Inflammatory macrophage (primary cell): ENCODE measurements around the gene PCYT1A.
"Not testable (repeated sequence)": the region's sequence is repeated elsewhere in the genome, so short reads cannot be mapped to it uniquely, and the experiment has no call there.

Experiments used
- DNase-seq, 2 donors: peaks; one replicate each; pipeline ENCODE4 v3.0.0-alpha.2; 2020 to 2022

The PCYT1A gene

DNA sequence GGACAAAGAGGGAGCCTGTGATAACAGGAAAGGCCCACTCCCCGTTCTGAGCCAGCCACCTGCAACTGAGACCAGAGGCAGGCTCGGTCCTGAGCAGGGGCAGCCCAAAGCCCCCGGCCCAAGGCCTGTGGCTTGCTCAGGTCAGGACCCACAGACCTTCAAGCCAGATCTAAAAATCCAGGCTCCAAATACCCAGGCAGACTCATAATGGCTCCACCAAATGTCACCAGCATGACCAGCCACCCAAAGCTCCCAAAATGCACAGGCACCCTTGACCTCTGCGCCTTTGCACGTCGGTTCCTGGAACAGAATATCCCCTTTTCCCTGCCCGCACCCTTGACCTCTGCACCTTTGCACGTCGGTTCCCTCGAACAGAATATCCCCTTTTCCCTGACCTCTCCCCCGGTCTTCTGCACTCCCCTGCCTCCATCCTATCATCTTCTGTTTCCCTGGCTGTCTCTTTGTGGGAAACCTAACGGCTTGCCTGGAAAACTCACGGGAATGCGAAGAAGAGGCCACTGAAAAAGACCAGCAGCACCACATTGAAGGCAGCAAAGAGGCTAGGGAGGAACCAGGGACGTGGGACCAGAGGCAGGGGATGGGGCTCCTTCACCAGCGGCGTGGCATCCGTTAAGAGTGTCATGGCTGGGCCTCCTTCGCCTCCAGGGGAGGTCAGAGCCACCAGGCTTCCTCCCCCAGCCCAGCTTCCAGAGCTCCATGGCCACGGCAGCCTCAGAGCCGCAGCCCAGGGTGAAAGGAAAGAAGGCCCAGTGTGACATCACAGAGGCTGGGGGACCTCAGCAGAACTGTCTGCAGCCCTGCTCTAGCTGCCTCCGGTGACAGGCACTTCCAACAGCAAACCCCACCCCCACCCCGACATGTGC lies 76.6 kb downstream of the PCYT1A start, which contains the start of gene ZDHHC19:
TSS of gene ZDHHC19 (minus strand) at position 728 of the 884 bp plus-strand sequence. CDS start at position 643, 85 bp downstream.
- no peak for DNase-seq

DNA sequence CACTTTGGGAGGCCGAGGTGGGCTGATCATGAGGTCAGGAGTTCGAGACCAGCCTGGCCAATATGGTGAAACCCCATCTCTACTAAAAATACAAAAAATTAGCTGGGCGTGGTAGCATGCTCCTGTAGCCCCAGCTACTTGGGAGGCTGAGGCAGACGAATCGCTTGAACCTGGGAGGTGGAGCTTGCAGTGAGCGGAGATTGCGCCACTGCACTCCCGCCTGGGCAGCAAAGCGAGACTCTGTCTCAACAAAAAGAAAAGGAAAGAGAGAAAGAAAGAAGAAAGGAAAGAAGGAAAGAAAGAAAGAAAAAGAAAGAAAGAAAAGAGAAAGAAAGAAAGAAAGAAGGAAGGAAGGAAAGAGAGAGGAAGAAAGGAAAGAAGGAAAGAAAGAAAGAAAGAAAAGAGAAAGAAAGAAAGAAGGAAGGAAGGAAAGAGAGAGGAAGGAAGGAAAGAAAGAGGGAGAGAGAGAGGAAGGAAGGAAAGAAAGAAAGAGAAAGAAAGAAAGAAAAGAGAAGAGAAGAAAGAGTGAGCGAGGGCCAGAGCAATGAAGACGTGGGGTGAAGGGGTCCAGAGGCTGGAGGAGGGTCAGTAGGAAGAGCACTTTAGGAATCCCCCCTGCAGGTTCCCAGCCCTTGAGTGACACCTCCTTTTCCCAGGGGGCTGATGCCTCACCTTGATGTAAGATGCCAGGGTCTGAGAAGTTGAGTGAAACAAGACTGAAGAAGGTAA lies 77.4 kb downstream of the PCYT1A start:
- not testable (repeated sequence) for DNase-seq

DNA sequence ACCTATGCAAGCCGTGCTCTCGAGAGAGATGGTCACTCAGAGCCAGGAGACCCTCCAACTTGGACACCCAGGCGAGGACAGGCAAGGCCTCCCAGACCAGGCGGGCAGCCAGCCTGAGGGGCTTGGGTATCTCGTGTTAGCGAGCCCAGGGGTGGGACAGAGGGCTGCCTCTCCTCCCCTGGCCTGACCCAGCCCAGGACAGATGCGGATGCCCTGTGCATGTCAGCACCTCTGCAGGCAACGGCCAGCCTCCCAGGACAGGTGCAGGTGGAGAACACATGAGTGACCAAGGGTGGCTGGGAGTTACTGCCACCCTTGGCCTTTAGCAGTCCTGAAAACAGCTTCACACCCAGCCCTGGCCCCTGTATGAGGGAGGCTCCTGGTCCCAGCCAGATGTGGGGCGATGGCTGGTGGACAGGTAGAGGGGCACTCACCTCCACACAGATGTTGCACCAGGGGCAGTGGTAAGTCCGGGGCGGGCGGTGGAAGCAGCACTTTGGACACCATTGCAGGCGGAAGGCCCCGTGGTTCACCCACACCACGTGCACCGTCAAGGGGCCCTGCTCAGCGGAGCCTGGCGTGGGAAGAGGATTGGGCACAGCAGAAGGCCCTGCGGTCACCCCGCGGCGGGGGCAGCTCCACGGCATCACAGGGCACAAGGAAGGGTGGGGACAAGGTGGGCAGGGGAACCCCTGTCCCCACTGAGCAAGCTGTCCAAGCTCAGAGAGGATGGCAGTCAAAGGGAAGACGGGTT lies 78.4 kb downstream of the PCYT1A start:
- no peak for DNase-seq

DNA sequence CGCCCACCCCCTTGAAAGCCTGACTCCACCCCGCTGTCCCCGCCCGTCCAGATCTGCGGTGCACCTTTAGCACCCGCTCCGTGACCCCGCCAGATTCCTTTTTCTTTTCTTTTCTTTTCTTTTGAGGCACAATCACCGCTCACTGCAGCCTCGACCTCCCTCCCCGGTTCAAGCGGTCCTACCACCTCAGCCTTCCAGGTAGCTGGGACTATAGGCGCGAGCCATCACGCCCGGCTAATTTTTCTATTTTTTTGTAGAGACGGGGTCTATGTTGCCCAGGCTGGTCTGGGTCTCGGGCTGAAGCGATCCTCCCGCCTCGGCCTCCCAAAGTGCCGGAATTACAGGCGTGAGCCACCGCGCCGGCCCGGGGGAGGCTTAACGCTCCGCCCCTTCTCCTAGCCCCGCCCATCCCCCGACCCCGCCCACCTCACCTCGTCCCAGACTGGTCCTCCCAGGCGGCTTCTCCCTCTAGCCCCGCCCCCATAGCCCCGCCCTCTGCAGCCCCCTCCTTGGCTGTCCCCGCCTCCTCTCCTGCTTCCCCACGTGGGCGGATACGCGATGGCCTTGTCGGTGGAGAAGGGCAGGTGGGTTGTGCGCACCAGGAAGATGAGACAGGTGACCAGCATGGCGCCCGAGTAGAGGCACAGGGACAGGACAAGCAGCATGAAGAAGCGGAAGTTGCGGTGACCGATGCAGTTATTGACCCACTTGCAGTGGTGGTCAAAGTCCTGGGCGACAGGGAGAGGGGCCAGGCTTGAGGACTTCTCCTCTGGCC lies 79.5 kb downstream of the PCYT1A start:
- DNase-seq = peak in 1 of 2 donors; percentile 54

DNA sequence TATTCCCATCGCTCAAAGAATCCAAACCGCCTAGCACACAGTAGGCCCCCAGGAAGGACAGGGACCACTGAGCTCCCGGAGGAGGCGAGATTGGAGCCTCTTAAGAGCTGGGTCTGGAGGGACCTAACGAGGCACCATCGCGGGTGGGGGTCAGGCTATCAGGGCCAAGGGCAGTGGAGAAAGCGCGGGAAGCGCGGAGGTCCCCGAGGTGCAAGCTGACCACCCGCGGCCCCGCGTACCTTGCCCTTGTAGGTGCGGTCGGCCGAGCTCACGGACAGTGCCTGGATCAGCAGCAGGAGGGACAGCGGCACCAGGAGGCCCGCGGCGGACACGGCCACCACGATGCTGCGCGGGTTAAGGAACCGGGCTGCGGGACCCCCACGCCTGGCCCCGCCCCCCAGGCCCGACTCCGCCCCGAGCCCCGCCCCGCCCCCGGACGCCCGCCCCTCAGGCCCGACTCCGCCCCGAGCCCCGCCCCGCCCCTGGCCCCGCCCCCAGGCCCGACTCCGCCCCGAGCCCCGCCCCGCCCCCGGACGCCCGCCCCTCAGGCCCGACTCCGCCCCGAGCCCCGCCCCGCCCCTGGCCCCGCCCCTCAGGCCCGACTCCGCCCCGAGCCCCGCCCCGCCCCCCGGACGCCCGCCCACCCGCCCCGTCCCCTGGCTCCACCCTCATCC lies 80.2 kb downstream of the PCYT1A start:
- DNase-seq = no peak

DNA sequence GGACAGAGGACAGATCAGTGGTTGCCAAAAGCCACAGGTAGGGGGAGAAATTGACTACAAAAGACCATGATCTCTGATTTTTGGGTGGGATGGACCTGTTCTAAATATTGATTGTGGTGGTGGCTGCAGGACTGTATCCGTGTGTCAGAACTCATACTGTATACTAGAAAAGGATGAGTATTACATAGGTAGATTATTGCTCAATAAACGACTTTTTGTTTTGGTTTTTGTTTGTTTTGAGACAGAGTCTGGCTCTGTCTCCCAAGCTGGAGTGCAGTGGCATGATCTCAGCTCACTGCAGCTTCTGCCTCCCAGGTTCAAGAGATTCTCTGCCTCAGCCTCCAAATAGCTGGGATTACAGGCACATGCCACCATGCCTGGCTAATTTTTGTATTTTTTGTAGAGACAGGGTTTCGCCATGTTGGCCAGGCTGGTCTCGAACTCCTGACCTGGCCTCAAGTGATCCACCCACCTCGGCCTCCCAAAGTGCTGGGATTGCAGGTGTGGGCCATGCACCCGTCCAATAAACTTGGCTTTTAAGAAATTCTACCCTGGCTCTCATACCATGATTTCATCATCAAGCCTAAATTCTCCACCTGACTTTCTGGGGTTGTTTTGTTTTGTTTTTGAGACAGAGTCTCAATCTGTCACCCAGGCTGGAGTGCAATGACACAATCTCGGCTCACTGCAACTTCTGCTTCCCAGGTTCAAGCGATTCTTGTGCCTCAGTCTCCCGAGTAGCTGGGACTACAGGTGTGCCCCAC lies 81.9 kb downstream of the PCYT1A start:
- not testable (repeated sequence) for DNase-seq

DNA sequence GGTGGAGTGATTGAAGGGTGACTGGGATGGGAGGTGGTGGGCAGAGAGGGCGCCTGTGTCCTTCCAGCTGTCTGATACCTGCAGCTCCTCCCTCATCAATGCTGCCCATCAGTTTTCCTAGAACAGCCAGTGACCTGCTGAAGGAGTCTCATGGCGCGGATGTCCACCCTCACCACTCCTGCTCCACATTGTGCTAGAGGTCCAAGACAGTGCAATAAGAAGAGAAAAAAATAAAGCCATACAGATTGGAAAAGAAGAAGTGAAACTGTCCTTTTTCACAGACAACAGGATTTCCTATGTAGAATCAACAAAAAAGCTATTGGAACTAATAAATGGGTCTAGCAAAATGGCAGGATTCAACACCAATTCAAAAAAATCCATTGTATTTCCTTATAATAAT lies 83.7 kb downstream of the PCYT1A start:
- peak; percentile 27 to 63 for DNase-seq

DNA sequence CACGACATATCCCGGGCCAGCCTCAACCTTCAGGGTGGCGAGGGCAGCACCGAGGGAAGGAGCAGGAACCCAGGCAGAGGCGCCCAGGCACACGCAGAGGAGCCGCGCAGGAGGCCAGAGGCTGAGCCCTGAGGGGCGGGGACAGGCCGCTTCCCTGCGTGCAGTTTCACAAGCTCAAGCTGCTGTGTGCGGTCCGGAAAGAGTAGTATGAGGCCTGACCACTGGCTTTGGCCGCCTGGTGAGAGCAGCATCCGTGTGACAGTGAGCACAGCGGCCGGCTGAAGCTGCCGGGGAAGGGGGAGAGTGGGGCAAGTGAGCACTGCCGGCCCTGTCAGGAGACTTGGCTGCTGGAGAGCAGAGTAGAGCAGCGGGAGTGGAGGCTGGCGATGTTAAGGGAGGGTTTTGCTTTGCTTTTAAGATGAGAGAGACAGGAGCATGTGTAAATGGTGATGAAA lies 85.0 kb downstream of the PCYT1A start:
- DNase-seq = peak; percentile 80 to 89

DNA sequence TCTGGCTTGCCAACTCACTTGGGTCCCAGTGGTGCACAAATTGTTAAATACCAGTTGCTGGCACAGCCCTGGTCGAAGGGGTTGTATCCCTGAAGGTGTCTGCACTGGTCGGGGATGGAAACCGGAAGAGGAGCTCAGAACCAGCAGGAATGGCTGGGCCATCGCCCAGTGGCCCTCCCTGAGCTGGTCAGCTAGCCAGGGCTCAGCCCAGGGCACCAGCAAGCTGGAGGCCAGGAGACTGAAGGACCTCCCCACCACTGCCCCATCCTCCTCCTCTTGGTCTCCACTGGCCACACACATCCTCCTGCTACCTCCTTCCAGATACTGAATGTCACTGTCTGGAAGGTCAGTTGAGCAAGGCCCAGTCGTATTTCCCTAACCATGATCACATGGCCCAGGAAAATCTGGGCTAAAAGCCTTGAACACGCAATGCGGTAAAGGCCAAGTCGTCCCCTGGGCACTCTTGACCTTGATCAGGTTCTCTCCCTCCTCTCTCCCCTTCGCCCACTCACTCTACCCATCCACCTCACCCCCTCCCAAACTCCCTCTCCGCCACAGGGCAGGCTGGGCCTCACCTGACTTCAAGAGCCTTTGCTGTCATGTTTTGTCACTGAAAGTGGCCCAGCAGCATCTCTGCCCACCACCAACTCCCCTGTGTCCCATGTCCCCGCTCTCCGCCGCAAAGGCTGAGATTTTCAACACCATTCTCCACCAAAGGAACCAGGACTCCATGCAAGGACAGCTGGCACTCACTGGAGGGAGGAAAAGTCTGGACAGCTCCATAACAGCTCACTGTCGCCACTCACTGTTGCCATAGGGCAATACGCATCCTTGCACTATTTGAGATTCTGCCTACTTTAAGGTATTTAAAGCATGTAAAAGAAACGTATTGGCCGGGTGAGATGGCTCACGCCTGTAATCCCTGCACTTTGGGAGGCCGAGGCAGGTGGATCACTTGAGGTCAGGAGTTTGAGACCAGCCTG lies 88.5 kb downstream of the PCYT1A start:
- peak in 1 of 2 donors; percentile 41 for DNase-seq

DNA sequence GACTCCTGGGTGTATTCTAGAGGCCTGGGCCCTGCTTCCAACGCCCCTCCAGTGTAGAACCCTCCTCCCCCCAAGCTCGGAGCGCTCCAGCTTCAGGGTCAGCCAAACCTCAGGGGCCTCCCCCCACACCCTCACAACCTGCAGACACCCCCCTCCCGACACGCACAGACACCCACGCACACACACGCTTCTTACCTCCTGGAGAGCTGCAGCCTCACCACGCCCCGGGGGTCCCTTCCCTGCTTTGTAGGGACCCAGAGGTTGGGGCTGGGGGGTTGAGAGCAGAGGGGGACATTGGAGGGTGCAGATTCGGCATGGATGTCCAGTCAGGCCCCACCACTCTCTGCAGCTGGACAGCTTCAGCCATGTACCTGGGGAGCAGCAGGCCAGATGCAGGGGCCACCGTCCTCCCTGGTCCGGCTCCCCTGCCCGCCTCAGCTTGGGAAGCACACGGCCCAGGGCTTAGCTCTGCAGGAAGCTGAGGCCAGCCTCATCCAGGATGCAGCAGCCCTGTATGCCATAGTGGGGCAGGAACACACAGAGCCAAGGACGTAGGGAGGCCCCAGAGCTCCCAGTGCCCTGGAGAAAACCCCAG lies 89.3 kb downstream of the PCYT1A start:
- DNase-seq = no peak

DNA sequence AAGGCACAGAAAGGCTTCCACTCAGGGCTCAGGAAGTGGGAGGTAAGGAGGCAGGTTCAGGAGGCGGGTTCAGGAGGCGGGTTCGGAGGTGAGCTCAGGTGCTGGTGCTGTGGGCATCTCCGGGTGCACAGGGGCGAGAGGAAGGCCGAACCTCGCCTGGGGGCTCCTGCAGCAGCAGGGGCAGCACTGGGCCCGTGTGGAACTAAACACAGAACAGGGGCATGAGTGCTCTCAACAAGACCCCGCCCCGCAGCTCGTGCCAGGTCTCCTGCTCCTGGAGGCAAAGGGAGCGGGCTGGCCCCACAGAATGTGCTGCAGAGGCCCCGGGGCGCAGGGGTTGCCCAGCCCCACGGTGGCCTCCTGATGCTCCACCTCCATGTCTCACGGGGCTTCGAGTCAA lies 90.0 kb downstream of the PCYT1A start:
- DNase-seq = no peak

DNA sequence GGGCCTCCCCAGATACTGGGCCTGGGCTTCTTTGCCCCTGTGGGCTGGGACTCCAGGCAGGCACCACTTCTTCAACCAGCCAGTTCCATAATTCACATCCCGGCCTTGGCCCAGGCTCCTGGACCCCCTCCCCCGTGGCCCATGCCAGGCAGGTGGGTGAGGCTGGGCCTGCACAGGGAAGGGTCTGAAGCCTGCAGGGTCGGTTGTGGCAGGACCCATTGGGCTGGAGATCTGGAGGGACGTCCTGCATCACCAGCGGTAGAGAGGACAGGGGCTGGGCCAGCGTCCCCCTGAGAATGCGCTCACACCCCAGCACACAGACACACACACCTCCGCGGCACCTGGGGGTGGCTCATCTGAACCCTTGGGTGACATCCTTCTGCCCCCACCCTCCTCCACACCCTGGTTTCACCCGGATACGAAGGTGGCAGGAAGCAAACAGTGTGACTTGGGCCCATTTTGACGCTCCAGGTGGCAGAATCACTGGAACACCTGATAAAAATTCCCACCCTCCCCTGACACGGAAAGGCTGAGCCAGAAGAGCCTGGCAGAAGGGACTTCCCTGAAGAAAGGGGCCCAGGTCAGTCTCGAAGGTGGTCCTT lies 91.8 kb downstream of the PCYT1A start:
- DNase-seq = no peak

DNA sequence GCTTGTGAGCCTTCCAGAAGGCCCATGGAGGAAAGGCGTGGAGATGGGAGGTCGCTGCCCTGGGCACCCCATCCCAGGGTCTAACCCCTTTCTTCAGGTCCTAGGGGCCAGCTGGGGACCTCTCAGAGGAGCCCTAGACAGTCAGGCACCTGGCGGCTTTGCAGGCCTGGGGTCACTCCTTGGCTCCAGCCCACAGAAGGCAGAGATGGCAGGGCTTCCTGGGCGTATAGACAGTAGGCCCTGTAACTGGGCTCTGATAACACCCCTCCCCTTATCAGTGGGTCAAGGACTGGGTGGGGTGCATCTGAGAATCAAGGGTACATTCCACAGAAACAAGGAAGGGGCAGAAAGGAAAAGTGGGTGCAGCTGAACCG lies 93.0 kb downstream of the PCYT1A start:
- DNase-seq = no peak

DNA sequence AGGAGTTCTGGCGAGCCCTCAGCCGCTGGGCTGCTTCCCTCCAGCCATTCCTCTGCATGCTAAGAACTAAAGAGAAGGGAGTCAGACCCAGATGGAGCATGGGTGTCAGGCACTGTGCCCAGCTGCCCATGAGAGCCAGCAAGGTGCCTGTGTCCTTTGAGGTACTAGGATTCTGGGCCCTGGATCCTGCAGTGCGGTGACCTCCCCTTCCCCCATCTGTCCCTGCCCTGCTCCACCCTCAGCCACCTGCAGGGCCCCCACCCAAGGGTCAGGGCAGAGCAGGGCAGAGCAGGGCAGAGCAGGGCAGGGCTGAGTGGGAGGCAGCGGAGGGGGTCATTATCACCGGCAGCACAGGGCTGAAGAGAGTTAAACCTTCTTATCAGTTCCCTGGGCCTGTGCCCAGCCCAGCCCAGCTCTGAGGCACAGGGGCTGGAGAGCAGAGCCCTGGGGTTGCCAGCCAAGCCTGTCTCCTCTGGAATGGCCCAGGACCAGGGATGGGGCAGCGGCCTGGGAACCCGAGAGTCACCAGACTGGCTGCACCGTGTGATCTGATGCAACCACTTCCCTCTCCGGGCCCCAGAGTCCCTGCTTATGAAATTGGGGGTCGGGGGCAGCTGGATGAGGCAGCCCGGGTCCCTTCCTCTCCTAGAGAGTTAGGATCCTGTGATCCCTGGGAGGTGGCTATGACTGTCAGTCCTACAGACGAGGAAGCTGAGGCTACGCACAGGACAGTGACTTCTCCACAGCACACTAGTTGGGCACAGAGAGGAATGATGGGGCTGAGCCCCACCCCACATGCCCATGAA lies 93.6 kb downstream of the PCYT1A start:
- peak; percentile 95 to 98 for DNase-seq

DNA sequence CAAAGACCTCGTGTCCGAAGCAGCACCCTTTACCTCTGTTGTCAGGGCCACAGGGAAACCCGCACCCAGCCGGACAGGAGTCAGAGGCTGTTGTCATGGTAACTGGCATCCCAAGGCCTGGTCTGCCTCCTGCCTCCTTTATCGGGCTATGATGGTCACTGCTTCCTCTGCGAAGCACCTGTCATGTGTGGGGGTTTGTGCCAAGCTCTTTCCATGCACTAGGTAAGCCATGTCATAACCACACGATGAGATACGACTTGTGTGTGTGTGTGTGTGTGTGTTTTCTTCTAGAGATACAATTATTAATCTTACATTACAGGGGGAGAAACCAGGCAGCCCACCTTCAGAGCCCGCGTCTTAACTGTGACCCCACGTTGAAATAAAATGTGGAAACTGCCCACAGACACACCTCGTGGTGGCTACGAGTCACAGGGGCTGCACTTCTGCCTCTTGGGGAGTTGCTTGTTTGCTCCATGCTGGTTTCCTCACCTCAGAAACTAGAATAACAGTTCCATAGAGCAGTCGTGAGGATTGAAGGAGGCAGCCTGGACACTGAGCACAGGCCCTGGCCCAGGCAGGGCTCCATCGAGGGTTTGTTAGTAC lies 94.3 kb downstream of the PCYT1A start:
- peak; percentile 68 to 89 for DNase-seq

DNA sequence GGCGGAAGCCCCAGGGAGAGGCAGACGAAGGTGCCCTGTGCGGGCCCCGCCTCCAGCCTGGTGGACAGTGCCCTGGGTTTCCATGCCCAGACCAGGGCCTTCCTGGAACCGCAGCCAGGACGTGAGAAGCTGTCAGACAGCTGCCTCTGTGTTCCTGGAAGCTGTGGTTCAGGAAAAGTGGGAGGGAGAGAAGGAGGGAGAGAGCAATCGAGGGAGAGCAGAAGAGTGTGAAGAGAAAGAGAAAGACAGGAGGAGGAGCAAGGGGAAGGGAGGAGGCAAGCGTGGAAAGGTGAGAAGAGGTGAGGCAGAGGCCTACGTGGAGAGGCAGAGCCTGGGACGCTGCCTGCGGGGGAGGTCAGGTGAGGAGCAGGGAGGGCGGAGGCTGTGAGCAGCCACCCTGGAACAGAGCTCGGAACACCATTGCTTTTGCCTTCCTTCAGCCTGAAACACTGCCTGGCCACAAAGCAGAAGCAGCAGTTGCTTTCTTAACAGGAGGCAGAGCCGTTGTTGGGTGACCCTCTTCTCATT lies 94.9 kb downstream of the PCYT1A start:
- DNase-seq = peak; percentile 48 to 71

DNA sequence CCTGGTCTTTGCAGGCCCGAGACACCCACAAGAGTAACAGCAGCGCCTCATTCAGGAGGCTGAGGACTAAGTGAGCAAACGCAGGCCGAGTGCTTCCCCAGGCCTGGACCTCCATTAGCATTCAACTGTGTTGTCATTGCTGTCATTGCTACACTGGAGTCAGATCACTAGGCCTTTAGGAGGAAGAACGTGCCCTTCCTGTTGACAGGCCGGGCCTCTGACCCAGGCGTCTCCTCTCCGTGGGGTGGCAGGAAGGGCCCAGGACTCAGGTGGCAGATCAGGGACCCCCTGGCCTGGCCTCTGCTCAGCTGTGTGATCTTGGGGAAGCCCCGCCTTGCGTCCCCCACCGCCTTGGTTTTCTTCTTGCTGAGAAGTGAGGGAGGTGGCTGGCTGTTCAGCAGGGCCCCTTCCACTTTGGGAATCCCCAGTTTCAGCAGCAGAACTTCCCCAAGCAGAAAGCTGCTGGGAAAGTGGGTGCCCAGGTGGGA lies 95.4 kb downstream of the PCYT1A start:
- peak; percentile 85 to 89 for DNase-seq
